HepG2 (cell line): ENCODE measurements around the gene ACAP3. TPM values are rescaled to one million over a fixed set of nuclear protein-coding genes. Genes with fewer than 3 reads are reported as not detected.

ENCODE experiments used
- AGO1 ChIP-seq: fragments of 200-400 bp; formaldehyde crosslinking; IDR thresholded peaks from 2 replicates; pipeline ENCODE4 v1.6.1; 2017; ENCODE audit warnings: mild to moderate bottlenecking, low read depth, low read length, moderate library complexity; ENCODE audit not compliant: poor library complexity, severe bottlenecking
- HNF4G ChIP-seq, 2 experiments: sonication (generic) in 1 of 2; formaldehyde crosslinking in 1 of 2; IDR thresholded peaks; 2 replicates each; pipeline versions ENCODE4 v1.4.0 to v1.6.1; 2011 to 2020; ENCODE audit warnings: borderline replicate concordance in 2 of 2, low read depth in 2 of 2, mild to moderate bottlenecking in 2 of 2, low read length in 1 of 2, missing genetic modification reagents in 1 of 2, moderate library complexity in 1 of 2
- HOMEZ ChIP-seq: IDR thresholded peaks from 2 replicates; pipeline ENCODE4 v1.6.1; 2016; ENCODE audit warnings: low read depth
- HOXA9 ChIP-seq: sonication (generic); formaldehyde crosslinking; IDR thresholded peaks from 2 replicates; pipeline ENCODE4 v1.8.1; 2022; ENCODE audit warnings: missing genetic modification reagents, mild to moderate bottlenecking, moderate library complexity, borderline replicate concordance
- MEF2D ChIP-seq: sonication (generic); formaldehyde crosslinking; IDR thresholded peaks from 2 replicates; pipeline ENCODE4 v1.5.1; 2020; ENCODE audit warnings: mild to moderate bottlenecking, missing genetic modification reagents
- MZF1 ChIP-seq: sonication (generic); formaldehyde crosslinking; IDR thresholded peaks from 2 replicates; pipeline ENCODE4 v1.8.1; 2023; ENCODE audit warnings: mild to moderate bottlenecking, missing genetic modification reagents, borderline replicate concordance
- PAWR ChIP-seq: sonication (generic); formaldehyde crosslinking; IDR thresholded peaks from 2 replicates; pipeline ENCODE4 v1.4.0; 2020; ENCODE audit warnings: missing genetic modification reagents, mild to moderate bottlenecking, borderline replicate concordance
- SNAPC4 ChIP-seq: sonication (generic); formaldehyde crosslinking; IDR thresholded peaks from 2 replicates; pipeline ENCODE4 v1.4.0; 2020; ENCODE audit warnings: mild to moderate bottlenecking, missing genetic modification reagents
- STAT6 ChIP-seq: sonication (generic); formaldehyde crosslinking; IDR thresholded peaks from 2 replicates; pipeline ENCODE4 v1.4.0; 2020; ENCODE audit warnings: missing genetic modification reagents, mild to moderate bottlenecking, borderline replicate concordance
- TOPORS ChIP-seq: sonication (generic); formaldehyde crosslinking; IDR thresholded peaks from 2 replicates; pipeline ENCODE4 v1.8.0; 2023; ENCODE audit warnings: mild to moderate bottlenecking, missing genetic modification reagents
- ZBTB34 ChIP-seq: sonication (generic); formaldehyde crosslinking; IDR thresholded peaks from 2 replicates; pipeline ENCODE4 v1.8.0; 2022; ENCODE audit warnings: mild to moderate bottlenecking, missing genetic modification reagents
- ZC3H13 ChIP-seq: sonication (generic); formaldehyde crosslinking; IDR thresholded peaks from 2 replicates; pipeline ENCODE4 v1.8.1; 2023; ENCODE audit warnings: mild to moderate bottlenecking, missing genetic modification reagents, moderate library complexity
- ZFP91 ChIP-seq: sonication (generic); formaldehyde crosslinking; IDR thresholded peaks from 2 replicates; pipeline ENCODE4 v1.9.0; 2022; ENCODE audit warnings: missing genetic modification reagents, mild to moderate bottlenecking, borderline replicate concordance
- ZNF24 ChIP-seq: fragments of 450-650 bp; IDR thresholded peaks from 2 replicates; pipeline ENCODE4 v1.6.1; 2017; ENCODE audit warnings: antibody characterized with exemption, mild to moderate bottlenecking
- polyA plus RNA-seq, 8 experiments: library from polyadenylated mRNA; depleted of rRNA in 3 of 8; stranded (reverse) in 7 of 8; unstranded in 1 of 8; fragments of >200 nt; fragmentation: Illumina TruSeq in 4 of 8; extraction: Trizol in 4 of 8; gene quantifications; 2 replicates each; pipeline versions ENCODE4 v1.2.1 to v1.2.3, GENCODE V29; 2011 to 2016; ENCODE audit warnings: low read depth in 4 of 8, missing spikeins in 1 of 8, mixed read lengths in 1 of 8; ENCODE audit not compliant: insufficient read depth in 1 of 8
- total RNA-seq, 5 experiments: library from RNA; depleted of rRNA; stranded (reverse); fragments of >200 nt; fragmentation: Illumina TruSeq; extraction: Trizol; gene quantifications; 2 replicates each; pipeline ENCODE4 v1.2.3, GENCODE V29; 2016; ENCODE audit warnings: low read depth in 1 of 5

Gene ACAP3
- total and polyA plus RNA-seq, 2 of the 13 experiments (the other 11 are each of a cell fraction or from before 2014, with no cell fraction given): 29.4 to 50.8 TPM

- TF ChIP-seq ZFP91 (peak; percentile 41; the same call in 1 of the 2 replicates), ZC3H13 (peak; percentile 77; the same call in 1 of the 2 replicates), ZNF24 (no peak), ZBTB34 (CRISPR knock-in tag) (no peak), STAT6 (CRISPR knock-in tag) (no peak), MEF2D (peak; percentile 52; the same call in 1 of the 2 replicates), HNF4G (IDR thresholded peaks at IDR 0.05; ENCODE audit: borderline replicate concordance, low read depth, low read length) (no peak), HNF4G (CRISPR knock-in tag; IDR thresholded peaks at IDR 0.05; ENCODE audit: borderline replicate concordance, low read depth) (no peak), SNAPC4 (no peak), PAWR (CRISPR knock-in tag) (no peak), MZF1 (CRISPR knock-in tag) (no peak), HOXA9 (CRISPR knock-in tag) (no peak), HOMEZ (CRISPR knock-in tag) (no peak), AGO1 (no peak), TOPORS (CRISPR knock-in tag) (no peak)
Measured at GRCh38 chr1:1324524-1325287, 17.0 kb upstream of the ACAP3 start, which contains the start of the genes CPTP and INTS11 (continued).
